Measurements from ENCODE around the gene MCM7. TPM values are rescaled to one million over a fixed set of nuclear protein-coding genes. Genes with fewer than 3 reads are reported as not detected.
"Not testable (repeated sequence)": the region's sequence is repeated elsewhere in the genome, so short reads cannot be mapped to it uniquely, and the experiment has no call there.

The MCM7 gene
- 44.6 TPM for total RNA-seq
- polyA plus RNA-seq: 62.5 TPM

DNA sequence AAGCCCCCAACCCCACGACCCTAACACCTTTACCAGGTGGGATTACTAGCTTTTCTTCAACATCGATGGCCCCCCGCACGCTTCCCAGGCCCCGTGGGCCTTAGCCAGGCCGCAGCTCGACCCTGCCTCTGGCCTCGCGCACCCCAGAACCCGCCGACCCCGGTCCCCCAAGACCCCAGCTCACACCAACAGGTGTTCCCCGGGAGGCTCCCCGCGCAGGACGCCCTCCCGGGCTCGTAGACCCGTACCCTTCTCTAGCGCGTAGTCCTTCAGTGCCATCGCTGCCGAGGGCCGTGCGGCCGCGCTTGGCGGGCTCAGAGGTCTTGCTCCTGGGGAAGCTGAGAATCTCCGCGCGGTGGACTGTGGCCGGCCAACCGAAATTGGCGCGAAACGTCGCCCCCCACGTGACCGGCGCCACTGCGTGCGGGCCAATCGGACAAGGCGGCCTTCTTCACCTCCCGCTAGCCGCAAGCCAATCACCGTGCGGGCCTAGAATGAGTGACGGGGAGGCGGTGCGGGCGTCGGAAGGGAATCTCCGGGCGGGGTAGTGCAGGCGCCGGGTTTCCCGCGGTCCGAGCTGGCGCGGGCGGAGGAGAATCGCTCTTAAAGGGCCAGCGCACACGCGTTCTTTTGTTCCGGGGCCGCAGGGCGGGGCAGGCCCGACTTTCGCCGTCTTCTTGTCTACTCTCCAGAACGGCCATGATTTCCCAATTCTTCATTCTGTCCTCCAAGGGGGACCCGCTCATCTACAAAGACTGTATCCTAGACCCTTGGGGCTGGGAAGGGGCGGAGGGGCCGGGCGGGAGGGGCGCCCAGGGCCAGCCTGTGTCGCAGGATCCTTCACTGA lies at the start of gene MCM7, which contains the start of gene AP4M1:
TSS of gene MCM7 (minus strand) at position 382 of the 847 bp plus-strand sequence. CDS start at position 279, 103 bp downstream.
TSS of gene AP4M1 (plus strand) at position 628 of the 847 bp plus-strand sequence. CDS start at position 700, 72 bp downstream.
- Histone ChIP-seq H3K36me3 (ENCODE audit: insufficient read depth) (peaks cover 4% of the 10 kb centered on the region), H3K4me1 (ENCODE audit: insufficient read depth) (no peaks in the 10 kb centered on the region), H3K4me3 (ENCODE audit: low read depth, low read length) (peak within 1 kb of the TSS; percentile 74), H3K27ac (ENCODE audit: low read depth) (peak within 1 kb of the TSS; percentile 78)
- DNase-seq (ENCODE audit: extremely low spot score): peak; percentile 95
- WGBS: under 1% methylated on average over 80 of the region's 80 CpGs

DNA sequence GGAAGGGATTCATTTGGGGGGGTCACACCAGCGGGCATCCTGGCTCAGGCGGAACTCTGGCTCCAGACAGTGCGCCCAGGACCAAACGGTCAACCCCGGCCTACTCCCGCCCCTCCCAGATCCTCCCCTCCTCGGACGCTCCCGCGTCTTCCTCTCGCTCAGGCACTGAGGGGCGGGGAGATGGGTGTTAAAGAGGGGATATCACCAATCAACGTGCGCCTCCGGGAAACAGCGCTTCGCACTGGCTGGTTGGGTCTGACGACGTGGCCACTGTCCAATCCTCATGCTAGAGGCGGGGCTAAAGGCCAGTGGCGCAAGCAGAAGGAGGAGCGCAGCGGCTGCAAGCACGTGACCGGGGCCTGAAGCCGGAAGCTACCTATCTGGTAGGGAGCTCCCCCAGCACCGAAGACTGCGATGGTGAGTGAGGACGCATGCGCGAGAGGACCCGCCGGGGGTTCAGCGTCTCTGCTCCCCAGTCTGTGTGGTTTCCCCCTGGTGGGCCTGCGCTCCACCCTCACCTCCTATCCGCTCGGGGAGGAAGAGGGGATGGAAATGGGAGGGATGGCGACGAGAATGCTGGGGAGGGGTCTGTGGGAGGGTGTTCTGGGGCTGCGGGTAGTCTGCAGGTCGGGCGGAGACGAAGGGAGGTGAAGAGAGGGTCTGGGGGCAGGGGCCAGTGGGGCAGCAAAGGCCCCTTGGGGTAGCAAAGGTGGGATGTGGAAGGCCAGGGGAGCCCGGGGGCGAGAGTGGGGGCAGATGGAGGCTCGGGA lies 47.5 kb upstream of the MCM7 start, which contains the start of gene LAMTOR4:
TSS of gene LAMTOR4 (plus strand) at position 360 of the 770 bp plus-strand sequence. CDS start at position 415, 55 bp downstream.
- WGBS: under 1% methylated on average over 46 of the region's 46 CpGs
- peak within 1 kb of the TSS; percentile 90 for H3K27ac ChIP-seq (ENCODE audit: low read depth)
- no peaks in the 10 kb centered on the region for H3K4me1 ChIP-seq (ENCODE audit: insufficient read depth)
- H3K4me3 ChIP-seq (ENCODE audit: low read depth, low read length): peak within 1 kb of the TSS; percentile 69
- H3K36me3 ChIP-seq (ENCODE audit: insufficient read depth): no peaks in the 10 kb centered on the region
- DNase-seq (ENCODE audit: extremely low spot score): peak; percentile 96

DNA sequence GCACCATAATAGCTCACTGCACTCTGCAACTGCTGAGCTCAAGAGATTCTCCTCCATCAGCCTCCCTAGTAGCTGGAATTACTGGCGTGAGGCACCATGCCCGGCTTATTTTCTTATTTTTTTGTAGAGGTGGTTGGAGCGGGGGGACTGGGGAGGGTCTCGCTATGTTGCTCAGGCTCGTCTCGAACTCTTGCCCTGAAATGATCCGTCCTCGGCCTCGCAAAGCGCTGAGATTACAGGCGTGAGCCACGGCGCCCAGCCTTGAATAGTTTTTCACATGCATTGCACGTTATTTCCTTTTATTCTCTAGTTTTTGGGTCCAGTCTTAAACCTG lies 47.0 kb upstream of the MCM7 start:
- peak overlapping the region; percentile 27 for H3K4me3 ChIP-seq (ENCODE audit: low read depth, low read length)
- 11% methylated on average over 14 of the region's 14 CpGs for WGBS
- H3K36me3 ChIP-seq (ENCODE audit: insufficient read depth): no peaks in the 10 kb centered on the region
- H3K27ac ChIP-seq (ENCODE audit: low read depth): peak overlapping the region; percentile 44
- no peaks in the 10 kb centered on the region for H3K4me1 ChIP-seq (ENCODE audit: insufficient read depth)
- no peak for DNase-seq (ENCODE audit: extremely low spot score)

DNA sequence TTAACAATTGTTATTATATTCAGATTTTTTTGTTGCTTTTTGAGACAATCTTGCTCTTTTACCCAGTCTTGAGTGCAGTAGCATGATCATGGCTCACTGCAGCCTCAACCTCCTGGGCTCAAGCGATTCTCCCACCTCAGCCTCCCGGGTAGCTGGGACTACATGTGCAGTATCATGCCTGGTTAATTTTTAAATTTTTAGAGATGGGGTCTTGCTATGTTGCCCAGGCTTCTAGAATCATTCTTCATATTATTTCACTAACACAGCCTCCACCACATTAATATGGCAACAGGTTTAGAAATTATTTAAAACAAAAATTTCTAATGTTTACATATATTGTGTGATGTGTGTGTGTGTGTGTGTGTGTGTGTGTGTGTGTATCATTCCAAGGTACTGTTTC lies 46.1 kb upstream of the MCM7 start:
- Histone ChIP-seq H3K27ac (ENCODE audit: low read depth) (no peak overlapping the region), H3K36me3 (ENCODE audit: insufficient read depth) (no peaks in the 10 kb centered on the region), H3K4me1 (ENCODE audit: insufficient read depth) (no peaks in the 10 kb centered on the region), H3K4me3 (ENCODE audit: low read depth, low read length) (no peak overlapping the region)
- DNase-seq (ENCODE audit: extremely low spot score): no peak
- WGBS: 94% methylated on average over 2 of the region's 2 CpGs

DNA sequence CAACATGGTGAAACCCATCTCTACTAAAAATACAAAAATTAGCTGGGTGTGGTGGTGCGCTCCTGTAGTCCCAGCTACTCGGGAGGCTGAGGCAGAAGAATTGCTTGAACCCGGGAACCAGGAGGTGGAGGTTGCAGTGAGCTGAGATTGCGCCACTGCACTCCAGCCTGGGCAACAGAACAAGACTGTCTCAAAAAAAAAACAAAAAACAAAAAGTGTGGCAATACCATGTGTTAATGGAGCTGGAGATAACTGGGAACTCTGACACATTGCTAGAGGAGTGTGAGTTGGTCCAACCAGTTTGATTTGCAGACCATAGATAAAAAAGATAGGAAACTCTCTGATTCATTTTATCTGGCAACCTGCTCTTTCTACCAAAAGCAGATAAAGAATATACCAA lies 45.2 kb upstream of the MCM7 start:
- 90% methylated on average over 4 of the region's 4 CpGs for WGBS
- not testable (repeated sequence) for H3K4me1 ChIP-seq (ENCODE audit: insufficient read depth); DNase-seq (ENCODE audit: extremely low spot score); H3K27ac ChIP-seq (ENCODE audit: low read depth); H3K36me3 ChIP-seq (ENCODE audit: insufficient read depth); H3K4me3 ChIP-seq (ENCODE audit: low read depth, low read length)

DNA sequence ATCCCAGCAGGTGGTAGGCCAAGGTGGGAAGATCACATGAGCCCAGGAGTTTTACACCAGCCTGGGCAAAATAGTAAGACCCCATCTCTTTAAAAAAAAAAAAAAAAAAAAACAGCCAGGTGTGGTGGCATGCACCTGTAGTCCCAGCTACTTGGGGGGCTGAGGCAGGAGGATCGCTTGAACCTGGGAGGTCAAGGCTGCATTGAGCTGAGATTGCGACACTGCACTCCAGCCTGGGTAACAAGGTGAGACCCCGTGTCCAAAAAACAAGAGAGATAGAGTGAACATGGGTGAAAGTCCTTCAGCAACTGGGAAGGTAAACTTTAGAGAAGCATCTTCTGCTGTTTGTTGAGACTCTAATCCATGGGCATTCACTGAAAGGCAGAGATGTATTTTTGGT lies 41.3 kb upstream of the MCM7 start:
- 94% methylated on average over 3 of the region's 3 CpGs for WGBS
- no peak for DNase-seq (ENCODE audit: extremely low spot score)

DNA sequence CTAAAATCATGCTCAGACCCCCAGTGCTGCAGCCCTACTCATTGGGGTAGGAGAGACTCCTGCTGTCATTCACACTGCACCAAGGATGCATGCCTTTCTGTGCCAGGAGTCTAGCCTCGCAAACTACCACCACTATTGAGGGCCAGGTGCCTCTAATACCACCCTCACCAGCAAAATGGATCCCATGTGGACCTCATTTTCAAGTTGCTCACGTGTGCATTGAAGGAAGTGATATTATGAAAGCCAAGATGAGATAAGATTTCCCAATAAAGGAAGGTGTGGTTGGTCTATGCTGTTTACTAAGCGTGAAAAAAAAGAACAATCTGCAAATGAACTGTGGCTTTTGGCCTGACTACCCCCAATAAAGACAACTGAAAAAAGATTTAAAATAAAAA lies 40.4 kb upstream of the MCM7 start:
- no peak overlapping the region for H3K4me3 ChIP-seq (ENCODE audit: low read depth, low read length)
- no peak overlapping the region for H3K27ac ChIP-seq (ENCODE audit: low read depth)
- 56% methylated on average over 3 of the region's 3 CpGs for WGBS
- no peaks in the 10 kb centered on the region for H3K4me1 ChIP-seq (ENCODE audit: insufficient read depth)
- no peak for DNase-seq (ENCODE audit: extremely low spot score)
- no peaks in the 10 kb centered on the region for H3K36me3 ChIP-seq (ENCODE audit: insufficient read depth)

More for the DNA sequence above, 41.3 kb upstream of the MCM7 start:
- no peaks in the 10 kb centered on the region for H3K36me3 ChIP-seq (ENCODE audit: insufficient read depth)
- no peaks in the 10 kb centered on the region for H3K4me1 ChIP-seq (ENCODE audit: insufficient read depth)
- no peak overlapping the region for H3K4me3 ChIP-seq (ENCODE audit: low read depth, low read length)
- no peak overlapping the region for H3K27ac ChIP-seq (ENCODE audit: low read depth)

DNA sequence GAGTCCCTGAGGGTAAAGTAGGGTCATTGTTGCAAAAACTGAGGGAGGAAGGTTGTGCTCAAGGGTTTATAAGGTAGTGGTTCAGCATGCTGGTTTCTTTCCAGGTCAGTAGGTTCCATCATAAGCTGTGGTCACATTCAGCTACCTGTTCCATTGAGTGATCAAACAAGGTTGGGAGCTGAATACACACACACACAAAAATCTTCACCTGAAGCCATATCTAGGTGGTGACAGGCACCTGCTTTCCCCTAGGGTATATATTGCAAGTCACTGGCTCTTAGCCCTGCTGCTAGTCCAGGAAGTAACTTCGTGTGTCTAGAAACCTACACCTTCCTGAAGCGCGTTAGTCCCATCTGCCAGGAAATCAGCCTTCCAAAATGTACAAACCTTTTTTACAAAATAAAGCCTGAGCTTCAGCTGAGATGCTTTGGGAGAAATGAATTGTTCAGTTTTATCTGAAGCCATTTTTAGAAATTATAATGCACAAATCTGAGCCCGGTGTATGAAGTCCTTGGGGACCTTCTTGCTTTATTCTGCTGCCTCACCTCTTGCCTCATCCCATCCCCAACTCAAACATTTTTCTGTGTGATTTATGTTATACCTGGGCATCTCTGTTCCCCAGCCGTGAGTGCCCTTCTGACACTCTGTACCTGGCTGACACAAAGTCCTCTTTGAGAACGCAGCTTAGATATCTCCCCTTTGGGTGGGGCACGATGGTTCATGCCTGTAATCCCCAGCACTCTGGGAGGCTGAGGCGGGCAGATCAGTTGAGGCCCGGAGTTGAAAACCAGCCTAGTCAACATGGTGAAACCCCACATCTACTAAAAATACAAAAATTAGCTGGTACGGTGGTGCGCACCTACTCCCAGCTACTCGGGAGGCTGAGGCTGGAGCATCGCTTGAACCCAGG lies 36.9 kb upstream of the MCM7 start:
- no peak for DNase-seq (ENCODE audit: extremely low spot score)

DNA sequence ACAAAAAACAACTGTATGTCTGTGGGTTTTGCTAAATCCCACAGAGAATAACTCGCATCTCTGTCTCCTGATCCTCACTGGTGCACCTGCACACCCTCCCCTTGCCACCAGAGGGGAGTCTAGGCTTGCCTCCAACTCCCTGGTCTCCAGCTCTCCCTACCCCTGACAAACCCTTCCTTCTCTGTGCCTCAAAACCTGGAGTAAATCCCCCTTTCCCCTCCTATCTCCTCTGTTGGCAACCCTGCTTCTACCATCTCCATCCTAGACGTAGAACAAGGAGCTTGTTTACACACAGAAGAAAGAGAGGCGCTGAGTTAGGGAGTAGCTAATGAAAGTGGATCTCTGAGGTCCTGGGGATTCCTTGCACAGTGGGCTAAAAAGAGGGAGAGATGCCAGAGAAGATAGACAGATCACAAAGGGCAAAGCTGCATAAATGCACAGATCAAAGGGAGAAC lies 31.5 kb upstream of the MCM7 start:
- no peaks in the 10 kb centered on the region for H3K4me1 ChIP-seq (ENCODE audit: insufficient read depth)
- H3K36me3 ChIP-seq (ENCODE audit: insufficient read depth): no peaks in the 10 kb centered on the region
- 10% methylated on average over 3 of the region's 3 CpGs for WGBS
- no peak overlapping the region for H3K27ac ChIP-seq (ENCODE audit: low read depth)
- no peak for DNase-seq (ENCODE audit: extremely low spot score)
- H3K4me3 ChIP-seq (ENCODE audit: low read depth, low read length): no peak overlapping the region

More for the DNA sequence above, 36.9 kb upstream of the MCM7 start:
- no peak overlapping the region for H3K4me3 ChIP-seq (ENCODE audit: low read depth, low read length)
- no peaks in the 10 kb centered on the region for H3K36me3 ChIP-seq (ENCODE audit: insufficient read depth)
- 83% methylated on average over 13 of the region's 13 CpGs for WGBS
- no peaks in the 10 kb centered on the region for H3K4me1 ChIP-seq (ENCODE audit: insufficient read depth)
- H3K27ac ChIP-seq (ENCODE audit: low read depth): no peak overlapping the region

DNA sequence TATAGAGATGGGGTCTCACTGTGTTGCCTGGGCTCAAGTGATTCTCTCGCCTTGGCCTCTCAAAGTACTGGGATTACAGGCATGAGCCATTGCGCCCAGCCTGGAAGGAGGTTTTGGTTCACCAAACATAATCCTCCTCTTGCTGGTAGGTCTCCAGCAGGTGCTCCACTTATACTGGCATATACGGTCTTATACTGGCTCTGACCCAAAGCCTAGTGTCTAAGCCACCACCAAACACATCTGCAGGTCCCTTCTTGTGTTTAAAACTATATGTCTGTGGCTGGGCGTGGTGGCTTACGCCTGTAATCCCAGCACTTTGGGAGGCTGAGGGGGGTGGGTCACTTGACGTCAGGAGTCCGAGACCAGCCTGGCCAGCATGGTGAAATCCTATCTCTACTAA lies 30.9 kb upstream of the MCM7 start:
- Histone ChIP-seq H3K36me3 (ENCODE audit: insufficient read depth) (no peaks in the 10 kb centered on the region), H3K4me3 (ENCODE audit: low read depth, low read length) (no peak overlapping the region), H3K27ac (ENCODE audit: low read depth) (no peak overlapping the region), H3K4me1 (ENCODE audit: insufficient read depth) (no peaks in the 10 kb centered on the region)
- no peak for DNase-seq (ENCODE audit: extremely low spot score)
- WGBS: 61% methylated on average over 7 of the region's 7 CpGs

DNA sequence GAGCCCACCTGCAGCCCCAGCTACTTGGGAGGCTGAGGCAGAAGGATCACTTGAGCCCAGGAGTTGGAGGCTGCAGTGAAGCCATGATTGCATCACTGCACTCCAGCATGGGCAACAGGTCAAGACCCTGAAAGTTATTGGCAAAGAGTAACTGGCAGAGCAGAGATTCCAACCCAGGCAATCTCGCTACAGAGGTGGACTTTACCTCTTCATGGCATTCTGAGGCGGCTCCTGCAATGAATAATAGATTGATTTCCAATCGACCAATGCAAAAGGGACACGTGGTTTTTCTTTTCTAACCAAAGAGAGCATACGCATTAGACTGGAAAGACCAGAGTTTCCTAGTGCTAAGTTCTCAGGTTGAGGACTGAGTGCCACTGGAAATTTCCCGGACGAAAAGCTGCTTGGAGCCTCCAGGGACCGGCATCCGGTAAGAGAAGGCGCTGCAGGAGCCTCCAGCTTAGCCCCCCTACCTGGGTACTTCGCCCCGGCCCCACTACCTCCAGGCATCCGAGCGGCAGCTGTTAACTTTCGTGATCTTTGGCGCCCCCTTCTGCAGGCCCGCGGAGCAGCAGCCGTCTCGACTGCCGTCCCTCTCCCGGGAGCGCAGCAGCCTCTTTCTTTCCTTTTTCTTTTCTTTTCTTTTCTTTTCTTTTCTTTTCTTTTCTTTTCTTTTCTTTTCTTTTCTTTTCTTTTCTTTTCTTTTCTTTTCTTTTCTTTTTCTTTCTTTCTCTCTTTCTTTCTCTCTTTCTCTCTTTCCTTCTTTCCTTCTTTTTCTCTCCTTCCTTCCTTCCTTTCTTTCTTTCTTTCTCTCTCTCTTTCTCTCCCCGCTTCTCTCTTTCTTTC lies 29.6 kb upstream of the MCM7 start:
- WGBS: 12% methylated on average over 24 of the region's 24 CpGs
- Histone ChIP-seq H3K4me3 (ENCODE audit: low read depth, low read length) (no peak overlapping the region), H3K27ac (ENCODE audit: low read depth) (no peak overlapping the region), H3K4me1 (ENCODE audit: insufficient read depth) (no peaks in the 10 kb centered on the region), H3K36me3 (ENCODE audit: insufficient read depth) (no peaks in the 10 kb centered on the region)
- no peak for DNase-seq (ENCODE audit: extremely low spot score)

DNA sequence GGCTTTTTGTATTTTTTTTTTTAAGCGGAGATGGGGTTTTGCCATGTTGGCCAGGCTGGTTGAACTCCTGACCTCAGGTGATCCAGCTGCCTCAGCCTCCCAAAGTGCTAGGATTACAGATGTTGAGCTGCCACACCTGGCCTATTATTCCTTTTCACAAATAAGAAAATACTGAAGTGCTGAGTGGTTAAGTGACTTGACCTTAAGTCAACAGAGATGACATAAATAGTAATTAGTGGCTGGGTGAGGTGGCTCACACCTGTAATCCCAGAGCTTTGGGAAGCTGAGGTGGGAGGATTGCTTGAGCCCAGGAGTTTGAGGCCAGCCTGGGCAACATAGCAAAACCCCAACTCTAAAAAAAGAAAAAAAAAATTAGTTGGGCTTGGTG lies 29.0 kb upstream of the MCM7 start:
- WGBS: 90% methylated on average over 1 of the region's 1 CpG
- not testable (repeated sequence) for H3K36me3 ChIP-seq (ENCODE audit: insufficient read depth); H3K27ac ChIP-seq (ENCODE audit: low read depth); H3K4me3 ChIP-seq (ENCODE audit: low read depth, low read length); H3K4me1 ChIP-seq (ENCODE audit: insufficient read depth); DNase-seq (ENCODE audit: extremely low spot score)
